A549 (cell line): Measurements from ENCODE around the gene CLMN. TPM values are rescaled to one million over a fixed set of nuclear protein-coding genes. Genes with fewer than 3 reads are reported as not detected.

Source experiments
- ATAC-seq, 2 experiments: fragments of 200-7000 bp in 1 of 2; fragments of >200 bp in 1 of 2; cut with Nextera tagmentation in 1 of 2; cut with Tn5 transposase in 1 of 2; 3 replicates each; pipeline versions ENCODE4 v1.8.0 to v1.9.1; 2018 to 2020; ENCODE audit warnings: mild to moderate bottlenecking in 1 of 2, moderate library complexity in 1 of 2
- CTCF ChIA-PET: fragments of 300-600 bp; sonication (Branson Sonifier 250); formaldehyde crosslinking; extraction: SDS; loops from one replicate; lab custom pipeline; 2021; ENCODE audit warnings: antibody characterized with exemption, inconsistent platforms; lab: Yijun Ruan, JAX
- POLR2A ChIA-PET: fragments of 350-600 bp; formaldehyde crosslinking; extraction: SDS; loops from one replicate; lab custom pipeline; 2021; ENCODE audit warnings: antibody characterized with exemption, inconsistent platforms; lab: Yijun Ruan, JAX
- DNase-seq, 2 experiments: peaks; one replicate each; pipeline versions ENCODE4 v3.0.0 to v3.0.0-alpha.2; 2011 to 2016; ENCODE audit warnings: low read depth in 1 of 2, low spot score in 1 of 2
- FAIRE-seq: peaks from 2 replicates; lab custom pipeline; 2011; peaks lifted over from hg19 to GRCh38; lab: Jason Lieb, UNC
- H3K27ac ChIP-seq, 2 experiments: fragments of >200 bp; sonication (Bioruptor Twin); formaldehyde crosslinking; 3 replicates each; pipeline ENCODE4 v1.5.1; 2016 to 2017
- H3K4me1 ChIP-seq: fragments of >200 bp; sonication (Bioruptor Twin); formaldehyde crosslinking; 3 replicates; pipeline ENCODE4 v1.6.1; 2016
- H3K4me2 ChIP-seq: fragments of >200 bp; sonication (Bioruptor Twin); formaldehyde crosslinking; 3 replicates; pipeline ENCODE4 v1.6.1; 2016
- H3K4me3 ChIP-seq: fragments of >200 bp; sonication (Bioruptor Twin); formaldehyde crosslinking; 3 replicates; pipeline ENCODE4 v1.5.1; 2016
- H3K9me3 ChIP-seq: fragments of >200 bp; sonication (Bioruptor Twin); formaldehyde crosslinking; 3 replicates; pipeline ENCODE4 v1.6.1; 2016
- CBX2 ChIP-seq: fragments of 200-600 bp; sonication (generic); IDR thresholded peaks from 2 replicates; pipeline ENCODE4 v1.6.1; 2016; ENCODE audit warnings: low read depth, mild to moderate bottlenecking, borderline replicate concordance
- EHMT2 ChIP-seq: fragments of 200-600 bp; sonication (generic); IDR thresholded peaks from 2 replicates; pipeline ENCODE4 v1.6.1; 2016; ENCODE audit warnings: antibody characterized with exemption, low read depth, mild to moderate bottlenecking, moderate library complexity
- FOSL2 ChIP-seq, 2 experiments: fragments of 450-650 bp in 1 of 2; fragments of >200 bp in 1 of 2; sonication (Bioruptor Twin) in 1 of 2; formaldehyde crosslinking; IDR thresholded peaks; 2 replicates each; pipeline versions ENCODE4 v1.5.0 to v1.6.1; 2016 to 2020; ENCODE audit warnings: mild to moderate bottlenecking in 1 of 2, moderate library complexity in 1 of 2
- GATA3 ChIP-seq: IDR thresholded peaks from 2 replicates; pipeline ENCODE4 v1.6.1; 2012; ENCODE audit warnings: borderline replicate concordance
- HDAC2 ChIP-seq: fragments of 200-600 bp; sonication (generic); IDR thresholded peaks from 2 replicates; pipeline ENCODE4 v1.6.1; 2016
- HEYL ChIP-seq: fragments of 250-450 bp; sonication (Bioruptor Pico); IDR thresholded peaks from 2 replicates; pipeline ENCODE4 v1.8.0; 2021; ENCODE audit warnings: mild to moderate bottlenecking, moderate library complexity
- HOXA7 ChIP-seq: fragments of 250-450 bp; sonication (Bioruptor Pico); IDR thresholded peaks from 2 replicates; pipeline ENCODE4 v1.5.0; 2020; ENCODE audit warnings: mild to moderate bottlenecking, moderate library complexity
- JUN ChIP-seq, 2 experiments: fragments of >200 bp; sonication (Bioruptor Twin); formaldehyde crosslinking; IDR thresholded peaks; 2 replicates in 1 of 2; 3 replicates in 1 of 2; pipeline ENCODE4 v1.6.1; 2016 to 2017
- JUNB ChIP-seq: fragments of >200 bp; sonication (Bioruptor Twin); formaldehyde crosslinking; IDR thresholded peaks from 2 replicates; pipeline ENCODE4 v1.6.1; 2016
- KDM1A ChIP-seq: fragments of 200-600 bp; sonication (generic); IDR thresholded peaks from 2 replicates; pipeline ENCODE4 v1.6.1; 2016; ENCODE audit warnings: low read depth, mild to moderate bottlenecking
- KDM5A ChIP-seq: fragments of 200-600 bp; sonication (generic); IDR thresholded peaks from 2 replicates; pipeline ENCODE4 v1.6.1; 2016; ENCODE audit warnings: antibody characterized with exemption, mild to moderate bottlenecking
- MYC ChIP-seq: IDR thresholded peaks from 2 replicates; pipeline ENCODE4 v1.6.1; 2012; ENCODE audit warnings: mild to moderate bottlenecking, inconsistent platforms, low read length, improper control_type of control experiment, borderline replicate concordance
- NFE2L2 ChIP-seq: fragments of 150-350 bp; conservative IDR thresholded peaks from 2 replicates; pipeline ENCODE4 v1.6.1; 2014; ENCODE audit warnings: low read length
- NR3C1 ChIP-seq: fragments of >200 bp; sonication (Bioruptor Twin); formaldehyde crosslinking; IDR thresholded peaks from 3 replicates; pipeline ENCODE4 v1.6.1; 2017
- PHF8 ChIP-seq: fragments of 200-600 bp; sonication (generic); IDR thresholded peaks from 2 replicates; pipeline ENCODE4 v1.6.1; 2016; ENCODE audit warnings: low read depth, mild to moderate bottlenecking, antibody characterized with exemption, moderate library complexity, borderline replicate concordance
- POLR2AphosphoS2 ChIP-seq: conservative IDR thresholded peaks from 2 replicates; pipeline ENCODE4 v1.6.1; 2012; ENCODE audit warnings: low read length, improper control_type of control experiment, inconsistent platforms
- SMC3 ChIP-seq: fragments of >200 bp; sonication (Bioruptor Twin); formaldehyde crosslinking; IDR thresholded peaks from 3 replicates; pipeline ENCODE4 v1.6.1; 2018; ENCODE audit warnings: inconsistent platforms
- TFCP2L1 ChIP-seq: fragments of 250-450 bp; sonication (Bioruptor Pico); IDR thresholded peaks from 2 replicates; pipeline ENCODE4 v1.5.0; 2021; ENCODE audit warnings: mild to moderate bottlenecking
- TP53 ChIP-seq: fragments of 250-450 bp; sonication (Bioruptor Pico); IDR thresholded peaks from 2 replicates; pipeline ENCODE4 v1.5.0; 2021; ENCODE audit warnings: mild to moderate bottlenecking, moderate library complexity
- ZC3H11A ChIP-seq: fragments of 450-650 bp; IDR thresholded peaks from 2 replicates; pipeline ENCODE4 v1.6.1; 2014; ENCODE audit warnings: antibody characterized with exemption, mild to moderate bottlenecking
- ZFP36 ChIP-seq: fragments of 450-650 bp; IDR thresholded peaks from 2 replicates; pipeline ENCODE4 v1.6.1; 2014; ENCODE audit warnings: borderline replicate concordance; ENCODE audit not compliant: partially characterized antibody
- ZNF302 ChIP-seq: fragments of 250-450 bp; sonication (Bioruptor Pico); IDR thresholded peaks from 2 replicates; pipeline ENCODE4 v1.9.0; 2021; ENCODE audit warnings: inconsistent platforms, mild to moderate bottlenecking, moderate library complexity
- ZSCAN20 ChIP-seq: fragments of 250-450 bp; sonication (Bioruptor Pico); IDR thresholded peaks from 2 replicates; pipeline ENCODE4 v1.8.0; 2022; ENCODE audit warnings: mild to moderate bottlenecking, moderate library complexity
- WGBS: methylation state at CpG from one replicate; pipeline ENCODE4 v1.1.6; 2017; ENCODE audit errors: missing lambda C conversion rate; 5-methylcytosine and 5-hydroxymethylcytosine counted together
- polyA plus RNA-seq, 4 experiments: library from polyadenylated mRNA; depleted of rRNA in 3 of 4; stranded (reverse); fragments of >200 nt; fragmentation: RNase III in 1 of 4; extraction: RNeasy Plus Mini Kit Qiagen cat#74134 plus additional on column Dnase treatment in 1 of 4; gene quantifications; 2 replicates in 3 of 4; 3 replicates in 1 of 4; pipeline ENCODE4 v1.2.3, GENCODE V29; 2011 to 2017
- TF ChIP-seq, protein P1 (sequence below): fragments of 250-450 bp; sonication (Bioruptor Pico); IDR thresholded peaks from 2 replicates; pipeline ENCODE4 v1.5.0; 2021; ENCODE audit warnings: mild to moderate bottlenecking, moderate library complexity, borderline replicate concordance
- TF ChIP-seq, protein P2 (sequence below): fragments of 250-450 bp; sonication (Bioruptor Pico); IDR thresholded peaks from 2 replicates; pipeline ENCODE4 v1.5.0; 2020; ENCODE audit warnings: low read depth, mild to moderate bottlenecking, moderate library complexity
- TF ChIP-seq, protein P3 (sequence below): IDR thresholded peaks from 2 replicates; pipeline ENCODE4 v1.6.1; 2012; ENCODE audit warnings: low read depth, borderline replicate concordance

The CLMN gene
- polyA plus RNA-seq, 2 of the 4 experiments (the other 2 are of a cell fraction), result 2.9 to 10.6 TPM

DNA sequence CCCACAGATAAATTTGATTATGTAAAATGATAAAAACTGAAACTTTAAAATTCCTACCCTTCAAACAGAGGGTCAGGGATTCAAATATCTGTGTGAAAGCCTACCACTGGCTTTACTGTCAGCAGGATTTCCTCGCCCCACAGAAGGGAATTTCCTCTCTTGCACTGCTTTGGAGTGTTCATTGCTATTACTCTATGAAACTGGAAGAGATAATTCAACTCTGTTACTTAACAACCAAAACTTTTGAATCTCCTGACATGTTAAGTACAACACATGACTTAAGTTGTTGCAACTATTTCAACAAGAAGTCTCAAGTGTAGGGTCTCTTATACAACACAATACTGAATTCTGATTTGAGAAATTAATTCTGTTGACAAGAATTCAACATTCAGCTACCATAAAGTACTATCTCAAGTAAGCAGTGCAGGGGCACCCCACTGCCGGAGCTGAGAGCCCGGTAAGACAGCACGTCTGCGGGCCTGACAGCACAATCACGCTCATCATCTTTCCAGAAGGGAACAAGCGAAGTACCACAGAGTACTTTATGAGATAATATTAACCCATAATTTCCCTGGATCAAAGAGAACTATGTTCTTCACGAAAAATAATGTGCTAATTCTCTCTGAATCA is 185.3 kb downstream of the CLMN start:
- peaks cover 17% of the 10 kb centered on the region; the same call in 2 of the 3 replicates for H3K4me1 ChIP-seq
- WGBS, result 89% methylated on average over 8 of the region's 8 CpGs
- FAIRE-seq (no peak), DNase-seq (no peak), ATAC-seq (no peak)
- H3K4me3 ChIP-seq, result no peak overlapping the region
- TF ChIP-seq HEYL (CRISPR knock-in tag) (no peak), MYC (no peak), ZC3H11A (no peak), SMC3 (no peak), TP53 (CRISPR knock-in tag) (no peak), ZSCAN20 (CRISPR knock-in tag) (no peak), JUN (IDR thresholded peaks at IDR 0.05) (no peak), TFCP2L1 (no peak), NR3C1 (no peak), CBX2 (no peak), KDM1A (no peak), GATA3 (no peak), KDM5A (no peak), NFE2L2 (no peak), ZFP36 (no peak)
- TF ChIP-seq, protein P1, sequence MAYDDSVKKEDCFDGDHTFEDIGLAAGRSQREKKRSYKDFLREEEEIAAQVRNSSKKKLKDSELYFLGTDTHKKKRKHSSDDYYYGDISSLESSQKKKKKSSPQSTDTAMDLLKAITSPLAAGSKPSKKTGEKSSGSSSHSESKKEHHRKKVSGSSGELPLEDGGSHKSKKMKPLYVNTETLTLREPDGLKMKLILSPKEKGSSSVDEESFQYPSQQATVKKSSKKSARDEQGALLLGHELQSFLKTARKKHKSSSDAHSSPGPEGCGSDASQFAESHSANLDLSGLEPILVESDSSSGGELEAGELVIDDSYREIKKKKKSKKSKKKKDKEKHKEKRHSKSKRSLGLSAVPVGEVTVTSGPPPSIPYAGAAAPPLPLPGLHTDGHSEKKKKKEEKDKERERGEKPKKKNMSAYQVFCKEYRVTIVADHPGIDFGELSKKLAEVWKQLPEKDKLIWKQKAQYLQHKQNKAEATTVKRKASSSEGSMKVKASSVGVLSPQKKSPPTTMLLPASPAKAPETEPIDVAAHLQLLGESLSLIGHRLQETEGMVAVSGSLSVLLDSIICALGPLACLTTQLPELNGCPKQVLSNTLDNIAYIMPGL (CRISPR knock-in tag), result no peak
- TF ChIP-seq, protein P2, sequence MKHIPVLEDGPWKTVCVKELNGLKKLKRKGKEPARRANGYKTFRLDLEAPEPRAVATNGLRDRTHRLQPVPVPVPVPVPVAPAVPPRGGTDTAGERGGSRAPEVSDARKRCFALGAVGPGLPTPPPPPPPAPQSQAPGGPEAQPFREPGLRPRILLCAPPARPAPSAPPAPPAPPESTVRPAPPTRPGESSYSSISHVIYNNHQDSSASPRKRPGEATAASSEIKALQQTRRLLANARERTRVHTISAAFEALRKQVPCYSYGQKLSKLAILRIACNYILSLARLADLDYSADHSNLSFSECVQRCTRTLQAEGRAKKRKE (CRISPR knock-in tag), result no peak
- ChIA-PET POLR2A (no interaction called here), CTCF (interaction anchor here (0.6 kb wide), 1 partner anchor 1929 kb away, joined by 3 read pairs; no protein-coding TSS in a partner anchor)
- no peaks in the 10 kb centered on the region for H3K9me3 ChIP-seq
- H3K4me2 ChIP-seq, result no peak overlapping the region
- no peak overlapping the region for H3K27ac ChIP-seq

DNA sequence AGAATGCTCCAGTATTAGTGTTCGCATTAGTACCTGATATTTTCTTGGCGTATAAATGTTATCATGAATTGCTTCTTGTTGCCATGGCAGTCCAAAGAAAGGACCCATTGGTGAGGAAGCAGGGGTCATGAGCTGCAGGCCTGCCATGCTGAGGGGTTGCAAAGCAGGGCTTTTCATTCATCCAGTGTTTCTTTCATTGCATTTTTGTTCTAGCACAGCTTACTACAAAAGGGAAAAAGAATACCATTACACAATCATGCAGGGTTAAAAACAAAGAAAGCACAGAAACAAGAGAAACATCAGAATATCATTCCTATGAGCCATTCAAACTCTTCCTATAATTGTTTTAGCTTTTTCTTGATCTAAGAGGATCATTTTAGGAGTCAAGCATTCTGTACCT is 186.4 kb downstream of the CLMN start:
- POLR2A ChIA-PET, result no interaction called here
- CTCF ChIA-PET, result no interaction called here

DNA sequence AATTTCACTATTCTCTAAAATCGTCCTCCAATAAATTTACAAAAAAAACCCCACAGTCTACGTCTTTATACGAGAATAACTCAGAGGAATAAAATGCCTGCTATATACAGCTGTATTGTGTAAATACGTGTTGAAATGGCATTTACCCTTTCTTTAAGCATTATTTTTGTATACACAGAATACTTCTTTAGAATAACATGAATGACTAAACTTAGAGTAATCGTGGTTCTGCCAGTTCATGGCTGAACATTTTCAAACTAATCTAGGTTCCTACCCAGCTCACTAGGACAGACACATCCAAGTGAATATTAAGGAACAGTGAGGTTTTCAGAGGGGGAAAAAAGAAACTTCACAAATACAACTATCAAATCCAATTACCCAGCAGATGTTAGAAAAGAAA is 186.9 kb downstream of the CLMN start:
- ChIA-PET CTCF (interaction anchor here (0.6 kb wide), 1 partner anchor 13 kb away, joined by 3 read pairs; no protein-coding TSS in a partner anchor), POLR2A (no interaction called here)
- no peak for DNase-seq
- no peak overlapping the region for H3K4me2 ChIP-seq
- TF ChIP-seq FOSL2 (IDR thresholded peaks at IDR 0.05) (no peak), FOSL2 (CRISPR knock-in tag; IDR thresholded peaks at IDR 0.05) (no peak), NFE2L2 (no peak), KDM5A (no peak), HOXA7 (CRISPR knock-in tag) (no peak), HEYL (CRISPR knock-in tag) (no peak), EHMT2 (no peak), HDAC2 (no peak), JUNB (no peak), ZNF302 (CRISPR knock-in tag) (no peak), POLR2AphosphoS2 (no peak)
- TF ChIP-seq, protein P3, sequence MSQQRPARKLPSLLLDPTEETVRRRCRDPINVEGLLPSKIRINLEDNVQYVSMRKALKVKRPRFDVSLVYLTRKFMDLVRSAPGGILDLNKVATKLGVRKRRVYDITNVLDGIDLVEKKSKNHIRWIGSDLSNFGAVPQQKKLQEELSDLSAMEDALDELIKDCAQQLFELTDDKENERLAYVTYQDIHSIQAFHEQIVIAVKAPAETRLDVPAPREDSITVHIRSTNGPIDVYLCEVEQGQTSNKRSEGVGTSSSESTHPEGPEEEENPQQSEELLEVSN, result no peak
- no peak overlapping the region for H3K27ac ChIP-seq
- FAIRE-seq, result no peak
- peaks cover 6% of the 10 kb centered on the region; the same call in 2 of the 3 replicates for H3K4me1 ChIP-seq
- no peak overlapping the region for H3K4me3 ChIP-seq
- WGBS, result 87% methylated on average over 5 of the region's 5 CpGs
- no peaks in the 10 kb centered on the region for H3K9me3 ChIP-seq
- no peak for ATAC-seq

More for the DNA sequence above, 186.4 kb downstream of the CLMN start:
- H3K4me1 ChIP-seq, result peaks cover 11% of the 10 kb centered on the region; the same call in 2 of the 3 replicates
- DNase-seq (no peak), FAIRE-seq (no peak), ATAC-seq (no peak)
- H3K9me3 ChIP-seq, result no peaks in the 10 kb centered on the region
- no peak overlapping the region for H3K27ac ChIP-seq
- TF ChIP-seq, protein P2 (CRISPR knock-in tag), result no peak
- no peak for TF ChIP-seq PHF8
- H3K4me3 ChIP-seq, result no peak overlapping the region
- no peak overlapping the region for H3K4me2 ChIP-seq
- WGBS, result 90% methylated on average over 2 of the region's 2 CpGs
